HFFc6 (cell line): ENCODE results near the gene EFCAB8. TPM values are rescaled to one million over a fixed set of nuclear protein-coding genes. Genes with fewer than 3 reads are reported as not detected.

Experiments
- DNase-seq: peaks from one replicate; pipeline ENCODE4 v3.0.0-alpha.2; 2018
- H3K27ac Mint-ChIP-seq: 2 replicates; pipeline ENCODE4 v1.8.0; 2020; ENCODE audit warnings: mild to moderate bottlenecking, mixed read lengths
- H3K27me3 Mint-ChIP-seq: 2 replicates; pipeline ENCODE4 v1.8.0; 2021; ENCODE audit warnings: mild to moderate bottlenecking, moderate library complexity, mixed read lengths; ENCODE audit not compliant: insufficient read depth
- H3K36me3 Mint-ChIP-seq: 2 replicates; pipeline ENCODE4 v1.8.0; 2021; ENCODE audit warnings: low read depth, mixed read lengths
- H3K4me1 Mint-ChIP-seq: 2 replicates; pipeline ENCODE4 v1.8.0; 2020; ENCODE audit warnings: low read depth, mixed read lengths
- H3K4me3 Mint-ChIP-seq: 2 replicates; pipeline ENCODE4 v1.8.0; 2020; ENCODE audit warnings: mild to moderate bottlenecking, moderate library complexity, mixed read lengths
- H3K9me3 Mint-ChIP-seq: 2 replicates; pipeline ENCODE4 v1.8.0; 2020; ENCODE audit warnings: mild to moderate bottlenecking, mixed read lengths
- total RNA-seq, 6 experiments: library from RNA; stranded (reverse); fragmentation: NEBNext Ultra II Directional; extraction: Animal tissue kit (Norgen Biotek cat#: 25700); gene quantifications; 2 replicates in 1 of 6; 3 replicates in 5 of 6; pipeline ENCODE4 v1.2.3, GENCODE V29; 2021
- TF ChIP-seq, protein P1 (sequence below): fragments of 200-600 bp; sonication (generic); IDR thresholded peaks from 2 replicates; pipeline ENCODE4 v1.5.0; 2021; ENCODE audit warnings: antibody characterized with exemption, mild to moderate bottlenecking

The EFCAB8 gene
- total RNA-seq, 6 experiments from 2014 or later: not detected

DNA sequence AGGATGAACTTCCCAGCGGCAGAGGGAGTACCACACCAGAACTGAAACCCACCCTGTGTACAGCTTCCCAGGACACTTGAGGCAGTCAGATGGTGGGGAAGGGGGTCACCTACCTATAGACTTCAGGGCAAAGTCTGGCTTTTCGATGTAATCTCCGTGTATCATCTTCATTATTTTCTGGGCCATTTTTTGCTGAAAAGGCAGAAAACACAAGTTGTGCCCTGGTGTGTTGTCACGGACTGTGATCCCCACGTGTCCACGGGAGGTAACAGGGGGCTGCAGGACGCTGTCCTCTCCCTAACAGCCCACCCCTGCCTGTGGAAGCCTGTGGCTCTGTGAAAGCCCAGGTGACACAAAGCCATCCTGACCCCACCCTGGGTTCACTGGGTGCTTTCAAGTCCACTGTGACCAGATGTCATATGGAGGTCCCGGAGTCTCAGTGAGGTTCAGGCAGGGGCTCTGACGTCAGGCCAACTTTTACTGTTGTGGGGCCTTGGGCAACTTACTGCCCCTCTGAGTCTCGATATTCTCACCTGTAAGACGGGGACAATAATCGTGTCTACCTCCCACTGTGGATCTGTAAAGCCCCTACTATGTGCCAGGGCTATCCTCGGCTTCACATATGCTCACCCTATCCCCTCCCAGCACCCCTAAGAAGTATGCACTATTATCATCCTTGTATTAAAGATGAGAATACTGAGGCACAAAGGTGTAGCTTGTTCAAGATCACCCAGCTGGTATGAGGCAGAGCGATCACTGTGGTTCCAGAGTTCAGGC lies 131.0 kb downstream of the EFCAB8 start:
- Mint-ChIP-seq H3K9me3 (peaks cover 6% of the 10 kb centered on the region), H3K27me3 (peaks cover 38% of the 10 kb centered on the region), H3K4me3 (no peak overlapping the region), H3K4me1 (no peaks in the 10 kb centered on the region), H3K27ac (no peak overlapping the region), H3K36me3 (no peaks in the 10 kb centered on the region)
- TF ChIP-seq, protein P1, sequence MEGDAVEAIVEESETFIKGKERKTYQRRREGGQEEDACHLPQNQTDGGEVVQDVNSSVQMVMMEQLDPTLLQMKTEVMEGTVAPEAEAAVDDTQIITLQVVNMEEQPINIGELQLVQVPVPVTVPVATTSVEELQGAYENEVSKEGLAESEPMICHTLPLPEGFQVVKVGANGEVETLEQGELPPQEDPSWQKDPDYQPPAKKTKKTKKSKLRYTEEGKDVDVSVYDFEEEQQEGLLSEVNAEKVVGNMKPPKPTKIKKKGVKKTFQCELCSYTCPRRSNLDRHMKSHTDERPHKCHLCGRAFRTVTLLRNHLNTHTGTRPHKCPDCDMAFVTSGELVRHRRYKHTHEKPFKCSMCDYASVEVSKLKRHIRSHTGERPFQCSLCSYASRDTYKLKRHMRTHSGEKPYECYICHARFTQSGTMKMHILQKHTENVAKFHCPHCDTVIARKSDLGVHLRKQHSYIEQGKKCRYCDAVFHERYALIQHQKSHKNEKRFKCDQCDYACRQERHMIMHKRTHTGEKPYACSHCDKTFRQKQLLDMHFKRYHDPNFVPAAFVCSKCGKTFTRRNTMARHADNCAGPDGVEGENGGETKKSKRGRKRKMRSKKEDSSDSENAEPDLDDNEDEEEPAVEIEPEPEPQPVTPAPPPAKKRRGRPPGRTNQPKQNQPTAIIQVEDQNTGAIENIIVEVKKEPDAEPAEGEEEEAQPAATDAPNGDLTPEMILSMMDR: no peak
- DNase-seq: no peak

- TF ChIP-seq, protein P1: no peak
- H3K4me3 Mint-ChIP-seq: no peak overlapping the region
- peaks cover 13% of the 10 kb centered on the region for H3K9me3 Mint-ChIP-seq
- no peaks in the 10 kb centered on the region for H3K4me1 Mint-ChIP-seq
- no peaks in the 10 kb centered on the region for H3K36me3 Mint-ChIP-seq
- H3K27ac Mint-ChIP-seq: no peak overlapping the region
- DNase-seq: no peak
- peaks cover 40% of the 10 kb centered on the region for H3K27me3 Mint-ChIP-seq
These were observed 131.7 kb downstream of the EFCAB8 start for GRCh38 chr20:32990426-32990825.

GRCh38 chr20:32991383-32991782 lies 132.7 kb downstream of the EFCAB8 start:
- Mint-ChIP-seq H3K9me3 (peaks cover 19% of the 10 kb centered on the region), H3K27ac (no peak overlapping the region), H3K4me1 (no peaks in the 10 kb centered on the region), H3K27me3 (peaks cover 30% of the 10 kb centered on the region), H3K4me3 (no peak overlapping the region), H3K36me3 (no peaks in the 10 kb centered on the region)
- DNase-seq: no peak
- TF ChIP-seq, protein P1: no peak

- Mint-ChIP-seq H3K9me3 (peaks cover 19% of the 10 kb centered on the region), H3K4me3 (no peak overlapping the region), H3K27ac (no peak overlapping the region), H3K4me1 (no peaks in the 10 kb centered on the region), H3K36me3 (no peaks in the 10 kb centered on the region), H3K27me3 (peaks cover 30% of the 10 kb centered on the region)
- TF ChIP-seq, protein P1: no peak
- DNase-seq: no peak
These were observed 133.3 kb downstream of the EFCAB8 start for GRCh38 chr20:32991792-32992641.

- no peak for DNase-seq
- Mint-ChIP-seq H3K9me3 (peaks cover 19% of the 10 kb centered on the region), H3K27me3 (peaks cover 39% of the 10 kb centered on the region), H3K27ac (no peak overlapping the region), H3K4me1 (no peaks in the 10 kb centered on the region), H3K4me3 (no peak overlapping the region), H3K36me3 (no peaks in the 10 kb centered on the region)
- TF ChIP-seq, protein P1: no peak
These were observed 134.8 kb downstream of the EFCAB8 start for GRCh38 chr20:32993496-32994050.
